Left hindlimb (tissue), 1 donor: ENCODE data around the gene FUT8.

Experiments used
- DNase-seq: peaks from one replicate; pipeline ENCODE4 v3.0.0-alpha.2; 2018

The FUT8 gene

GRCh38 chr14:65496178-65496993 is 83.9 kb downstream of the FUT8 start:
- DNase-seq, result no peak

- no peak for DNase-seq
Measured at GRCh38 chr14:65499138-65499537, 86.6 kb downstream of the FUT8 start.

GRCh38 chr14:65500075-65500474 is 87.5 kb downstream of the FUT8 start:
- DNase-seq, result no peak

- no peak for DNase-seq
Measured at GRCh38 chr14:65501328-65501727, 88.8 kb downstream of the FUT8 start.

GRCh38 chr14:65502676-65503124 is 90.2 kb downstream of the FUT8 start:
- no peak for DNase-seq

GRCh38 chr14:65503771-65504170 is 91.2 kb downstream of the FUT8 start:
- no peak for DNase-seq

- no peak for DNase-seq
Measured at GRCh38 chr14:65506801-65507200, 94.3 kb downstream of the FUT8 start.

GRCh38 chr14:65509842-65510241 is 97.3 kb downstream of the FUT8 start:
- no peak for DNase-seq

- no peak for DNase-seq
Measured at GRCh38 chr14:65513671-65514070, 101.1 kb downstream of the FUT8 start.

- no peak for DNase-seq
Measured at GRCh38 chr14:65517635-65518542, 105.4 kb downstream of the FUT8 start.

GRCh38 chr14:65528069-65528468 is 115.5 kb downstream of the FUT8 start:
- DNase-seq, result no peak

- no peak for DNase-seq
Measured at GRCh38 chr14:65531148-65531547, 118.6 kb downstream of the FUT8 start.

GRCh38 chr14:65533736-65534404 is 121.3 kb downstream of the FUT8 start:
- no peak for DNase-seq

GRCh38 chr14:65536781-65537423 is 124.4 kb downstream of the FUT8 start:
- no peak for DNase-seq

- no peak for DNase-seq
Measured at GRCh38 chr14:65548878-65549277, 136.3 kb downstream of the FUT8 start.

GRCh38 chr14:65549429-65549828 is 136.9 kb downstream of the FUT8 start:
- no peak for DNase-seq

- DNase-seq, result no peak
Measured at GRCh38 chr14:65550779-65551643, 138.5 kb downstream of the FUT8 start.

- no peak for DNase-seq
Measured at GRCh38 chr14:65552724-65553123, 140.2 kb downstream of the FUT8 start.

GRCh38 chr14:65554837-65555236 is 142.3 kb downstream of the FUT8 start:
- DNase-seq, result no peak

- DNase-seq, result no peak
Measured at GRCh38 chr14:65555358-65555757, 142.8 kb downstream of the FUT8 start.

- no peak for DNase-seq
Measured at GRCh38 chr14:65558363-65558762, 145.8 kb downstream of the FUT8 start.
